Neural cell (in vitro differentiated cells): ENCODE results near the gene HS2ST1. TPM values are rescaled to one million over a fixed set of nuclear protein-coding genes. Genes with fewer than 3 reads are reported as not detected.

Source experiments
- H2AFZ ChIP-seq: fragments of 200-600, 300-800 bp; sonication (generic), shearing (Covaris generic); 2 replicates; pipeline ENCODE4 v1.6.0; 2014; ENCODE audit warnings: low read depth, mild to moderate bottlenecking, antibody characterized with exemption, low read length, moderate library complexity
- H3F3A ChIP-seq: fragments of 200-600 bp; shearing (Covaris generic); 2 replicates; pipeline ENCODE4 v1.6.1; 2016; ENCODE audit warnings: mild to moderate bottlenecking, moderate library complexity, mixed read lengths, antibody characterized with exemption, low read length; ENCODE audit not compliant: insufficient read depth, poor library complexity, severe bottlenecking
- H3K27ac ChIP-seq: fragments of 200-600, 300-800 bp; sonication (generic), shearing (Covaris generic); 2 replicates; pipeline ENCODE4 v1.5.1; 2014; ENCODE audit warnings: mild to moderate bottlenecking, low read length, moderate library complexity
- H3K27me3 ChIP-seq: fragments of 300-800, 200-600 bp; sonication (generic), shearing (Covaris generic); 2 replicates; pipeline ENCODE4 v1.6.0; 2014; ENCODE audit warnings: mild to moderate bottlenecking, low read depth, low read length, moderate library complexity; ENCODE audit not compliant: insufficient read depth
- H3K36me3 ChIP-seq: fragments of 300-800, 200-600 bp; sonication (generic), shearing (Covaris generic); 2 replicates; pipeline ENCODE4 v1.5.1; 2014; ENCODE audit warnings: mild to moderate bottlenecking, antibody characterized with exemption, low read length, moderate library complexity; ENCODE audit not compliant: insufficient read depth
- H3K4me2 ChIP-seq: fragments of 300-800, 200-600 bp; sonication (generic), shearing (Covaris generic); 2 replicates; pipeline ENCODE4 v1.6.0; 2014; ENCODE audit warnings: mild to moderate bottlenecking, low read length
- H3K4me3 ChIP-seq: fragments of 300-800, 200-600 bp; sonication (generic), shearing (Covaris generic); 2 replicates; pipeline ENCODE4 v1.5.1; 2014; ENCODE audit warnings: mild to moderate bottlenecking, low read length, moderate library complexity
- H3K79me2 ChIP-seq: fragments of 200-600 bp; shearing (Covaris generic); replicated peaks from 2 replicates; pipeline ENCODE4 v1.6.0; 2014; ENCODE audit warnings: mild to moderate bottlenecking, low read length, moderate library complexity; ENCODE audit not compliant: insufficient read depth
- H3K9ac ChIP-seq: fragments of 300-800, 200-600 bp; sonication (generic), shearing (Covaris generic); 2 replicates; pipeline ENCODE4 v1.6.1; 2016; ENCODE audit warnings: mild to moderate bottlenecking, low read length, mixed read lengths
- H3K9me2 ChIP-seq: fragments of 200-600 bp; shearing (Covaris generic); 2 replicates; pipeline ENCODE4 v1.6.1; 2016; ENCODE audit warnings: mild to moderate bottlenecking, low read length, mixed read lengths; ENCODE audit not compliant: insufficient read depth
- H3K9me3 ChIP-seq: fragments of 200-600, 300-800 bp; sonication (generic), shearing (Covaris generic); 2 replicates; pipeline ENCODE4 v1.6.1; 2016; ENCODE audit warnings: mild to moderate bottlenecking, mixed run types, low read length, moderate library complexity, mixed read lengths
- H4K20me1 ChIP-seq: fragments of 200-600 bp; shearing (Covaris generic); 2 replicates; pipeline ENCODE4 v1.6.1; 2016; ENCODE audit warnings: mild to moderate bottlenecking, mixed run types; ENCODE audit not compliant: insufficient read depth
- EP300 ChIP-seq: fragments of 450-650 bp; conservative IDR thresholded peaks from 2 replicates; pipeline ENCODE4 v1.6.1; 2014; ENCODE audit warnings: antibody characterized with exemption, mild to moderate bottlenecking, moderate library complexity; ENCODE audit not compliant: poor library complexity, severe bottlenecking
- EZH2 ChIP-seq: fragments of 200-600, 300-800 bp; shearing (Covaris generic), sonication (generic); IDR thresholded peaks from 2 replicates; pipeline ENCODE4 v1.6.1; 2014; ENCODE audit warnings: antibody characterized with exemption, low read length, borderline replicate concordance, mild to moderate bottlenecking; ENCODE audit not compliant: insufficient read depth, poor library complexity, severe bottlenecking
- MXI1 ChIP-seq: fragments of 450-650 bp; conservative IDR thresholded peaks from 2 replicates; pipeline ENCODE4 v1.6.1; 2014; ENCODE audit warnings: antibody characterized with exemption, mild to moderate bottlenecking; ENCODE audit not compliant: poor library complexity, severe bottlenecking
- POLR2AphosphoS5 ChIP-seq: IDR thresholded peaks from 2 replicates; pipeline ENCODE4 v1.6.1; 2012
- RAD21 ChIP-seq: fragments of 450-650 bp; conservative IDR thresholded peaks from 2 replicates; pipeline ENCODE4 v1.6.1; 2014; ENCODE audit warnings: antibody characterized with exemption, mild to moderate bottlenecking, moderate library complexity
- SMC3 ChIP-seq: fragments of 450-650 bp; conservative IDR thresholded peaks from 2 replicates; pipeline ENCODE4 v1.6.1; 2014; ENCODE audit warnings: antibody characterized with exemption, mild to moderate bottlenecking, moderate library complexity; ENCODE audit not compliant: poor library complexity
- TAF1 ChIP-seq: IDR thresholded peaks from 2 replicates; pipeline ENCODE4 v1.6.1; 2012; ENCODE audit warnings: low read depth
- polyA plus RNA-seq: library from polyadenylated mRNA; depleted of rRNA; stranded (reverse); fragments of >200 nt; gene quantifications from 2 replicates; pipeline ENCODE4 v1.2.3, GENCODE V29; 2014
- TF ChIP-seq, protein P1 (sequence below): fragments of 450-650 bp; IDR thresholded peaks from 2 replicates; pipeline ENCODE4 v1.5.1; 2014; ENCODE audit warnings: antibody characterized with exemption, mild to moderate bottlenecking, moderate library complexity; ENCODE audit not compliant: poor library complexity, severe bottlenecking
- TF ChIP-seq, protein P2 (sequence below): IDR thresholded peaks from 2 replicates; pipeline ENCODE4 v1.6.1; 2012; ENCODE audit warnings: borderline replicate concordance

The HS2ST1 gene
- polyA plus RNA-seq, 1 donor from 2014 or later: 24.7 TPM

DNA sequence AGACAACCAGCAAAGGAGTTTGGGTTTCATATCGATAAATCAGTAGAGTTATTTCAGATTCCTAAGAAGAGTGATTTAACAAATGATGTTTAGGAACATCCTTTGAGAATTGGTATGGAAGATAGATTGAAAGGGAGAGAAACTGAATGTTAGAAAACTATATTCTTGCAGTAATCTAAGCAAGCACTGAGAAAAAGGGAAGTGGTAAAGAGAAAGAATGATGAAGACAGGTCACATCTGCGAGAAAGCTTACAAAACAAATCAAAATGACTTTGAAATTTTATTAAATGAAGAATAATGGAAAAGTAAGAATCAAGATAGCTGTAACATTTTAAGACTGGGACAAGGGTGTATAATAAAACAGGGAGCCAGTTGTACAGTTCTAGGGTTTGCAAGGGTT is 177.0 kb downstream of the HS2ST1 start:
- Histone ChIP-seq H3K79me2 (no peaks in the 10 kb centered on the region), H3K27ac (no peak overlapping the region), H3K27me3 (no peaks in the 10 kb centered on the region), H3K36me3 (no peaks in the 10 kb centered on the region), H3K4me2 (no peak overlapping the region), H2AFZ (no peak overlapping the region), H3F3A (no peaks in the 10 kb centered on the region), H3K4me3 (no peak overlapping the region), H4K20me1 (no peaks in the 10 kb centered on the region), H3K9me3 (no peaks in the 10 kb centered on the region), H3K9me2 (no peaks in the 10 kb centered on the region), H3K9ac (no peak overlapping the region)
- no peak for TF ChIP-seq SMC3

DNA sequence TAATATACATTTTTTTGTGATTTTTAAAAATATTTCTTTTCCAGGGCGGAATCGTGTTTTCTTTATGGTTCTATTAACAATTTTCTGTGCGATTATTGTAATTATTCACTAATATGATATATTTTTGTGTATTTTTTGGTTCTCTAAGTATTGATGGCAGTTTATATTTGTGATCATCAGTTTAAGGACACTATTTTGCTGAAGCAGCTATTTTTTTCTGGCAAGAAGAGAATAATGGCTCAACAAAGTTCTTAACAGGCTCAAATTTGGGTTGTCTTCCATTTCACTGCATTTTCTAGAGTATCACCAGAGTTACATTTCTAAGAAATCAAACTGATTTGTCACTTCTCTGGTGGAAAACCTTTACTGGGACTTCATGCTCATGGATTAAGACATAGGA is 178.4 kb downstream of the HS2ST1 start:
- Histone ChIP-seq H3K9me3 (no peaks in the 10 kb centered on the region), H4K20me1 (no peaks in the 10 kb centered on the region), H3K4me2 (no peak overlapping the region), H3F3A (no peaks in the 10 kb centered on the region), H3K9me2 (no peaks in the 10 kb centered on the region), H3K9ac (no peak overlapping the region), H3K27ac (no peak overlapping the region), H3K79me2 (no peaks in the 10 kb centered on the region), H3K4me3 (no peak overlapping the region), H3K36me3 (no peaks in the 10 kb centered on the region), H2AFZ (no peak overlapping the region), H3K27me3 (no peaks in the 10 kb centered on the region)
- no peak for TF ChIP-seq POLR2AphosphoS5

DNA sequence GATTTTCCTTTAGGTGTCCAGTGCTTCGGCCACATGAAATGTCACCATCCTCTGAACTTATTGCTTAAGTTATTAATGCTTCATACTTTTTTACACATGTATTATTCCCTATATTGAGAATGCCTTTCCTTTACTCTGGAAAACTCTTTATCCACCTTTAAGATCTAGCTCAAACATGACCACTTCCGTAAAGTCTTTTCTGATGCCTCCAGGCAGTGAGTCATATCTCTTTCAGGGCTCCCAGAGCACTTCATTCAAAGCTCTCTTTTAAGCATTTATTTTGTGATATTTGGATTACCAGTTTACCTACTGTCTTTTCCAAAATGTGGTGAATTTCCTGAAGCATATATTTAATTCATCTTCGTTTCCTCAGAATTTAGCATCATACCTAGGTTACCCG is 178.9 kb downstream of the HS2ST1 start:
- no peak overlapping the region for H2AFZ ChIP-seq
- H3K4me3 ChIP-seq: no peak overlapping the region
- no peaks in the 10 kb centered on the region for H3K27me3 ChIP-seq
- H4K20me1 ChIP-seq: no peaks in the 10 kb centered on the region
- TF ChIP-seq SMC3 (no peak), TAF1 (no peak), POLR2AphosphoS5 (no peak), MXI1 (no peak), RAD21 (no peak), EP300 (no peak), EZH2 (no peak)
- TF ChIP-seq, protein P1, sequence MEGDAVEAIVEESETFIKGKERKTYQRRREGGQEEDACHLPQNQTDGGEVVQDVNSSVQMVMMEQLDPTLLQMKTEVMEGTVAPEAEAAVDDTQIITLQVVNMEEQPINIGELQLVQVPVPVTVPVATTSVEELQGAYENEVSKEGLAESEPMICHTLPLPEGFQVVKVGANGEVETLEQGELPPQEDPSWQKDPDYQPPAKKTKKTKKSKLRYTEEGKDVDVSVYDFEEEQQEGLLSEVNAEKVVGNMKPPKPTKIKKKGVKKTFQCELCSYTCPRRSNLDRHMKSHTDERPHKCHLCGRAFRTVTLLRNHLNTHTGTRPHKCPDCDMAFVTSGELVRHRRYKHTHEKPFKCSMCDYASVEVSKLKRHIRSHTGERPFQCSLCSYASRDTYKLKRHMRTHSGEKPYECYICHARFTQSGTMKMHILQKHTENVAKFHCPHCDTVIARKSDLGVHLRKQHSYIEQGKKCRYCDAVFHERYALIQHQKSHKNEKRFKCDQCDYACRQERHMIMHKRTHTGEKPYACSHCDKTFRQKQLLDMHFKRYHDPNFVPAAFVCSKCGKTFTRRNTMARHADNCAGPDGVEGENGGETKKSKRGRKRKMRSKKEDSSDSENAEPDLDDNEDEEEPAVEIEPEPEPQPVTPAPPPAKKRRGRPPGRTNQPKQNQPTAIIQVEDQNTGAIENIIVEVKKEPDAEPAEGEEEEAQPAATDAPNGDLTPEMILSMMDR: no peak
- TF ChIP-seq, protein P2, sequence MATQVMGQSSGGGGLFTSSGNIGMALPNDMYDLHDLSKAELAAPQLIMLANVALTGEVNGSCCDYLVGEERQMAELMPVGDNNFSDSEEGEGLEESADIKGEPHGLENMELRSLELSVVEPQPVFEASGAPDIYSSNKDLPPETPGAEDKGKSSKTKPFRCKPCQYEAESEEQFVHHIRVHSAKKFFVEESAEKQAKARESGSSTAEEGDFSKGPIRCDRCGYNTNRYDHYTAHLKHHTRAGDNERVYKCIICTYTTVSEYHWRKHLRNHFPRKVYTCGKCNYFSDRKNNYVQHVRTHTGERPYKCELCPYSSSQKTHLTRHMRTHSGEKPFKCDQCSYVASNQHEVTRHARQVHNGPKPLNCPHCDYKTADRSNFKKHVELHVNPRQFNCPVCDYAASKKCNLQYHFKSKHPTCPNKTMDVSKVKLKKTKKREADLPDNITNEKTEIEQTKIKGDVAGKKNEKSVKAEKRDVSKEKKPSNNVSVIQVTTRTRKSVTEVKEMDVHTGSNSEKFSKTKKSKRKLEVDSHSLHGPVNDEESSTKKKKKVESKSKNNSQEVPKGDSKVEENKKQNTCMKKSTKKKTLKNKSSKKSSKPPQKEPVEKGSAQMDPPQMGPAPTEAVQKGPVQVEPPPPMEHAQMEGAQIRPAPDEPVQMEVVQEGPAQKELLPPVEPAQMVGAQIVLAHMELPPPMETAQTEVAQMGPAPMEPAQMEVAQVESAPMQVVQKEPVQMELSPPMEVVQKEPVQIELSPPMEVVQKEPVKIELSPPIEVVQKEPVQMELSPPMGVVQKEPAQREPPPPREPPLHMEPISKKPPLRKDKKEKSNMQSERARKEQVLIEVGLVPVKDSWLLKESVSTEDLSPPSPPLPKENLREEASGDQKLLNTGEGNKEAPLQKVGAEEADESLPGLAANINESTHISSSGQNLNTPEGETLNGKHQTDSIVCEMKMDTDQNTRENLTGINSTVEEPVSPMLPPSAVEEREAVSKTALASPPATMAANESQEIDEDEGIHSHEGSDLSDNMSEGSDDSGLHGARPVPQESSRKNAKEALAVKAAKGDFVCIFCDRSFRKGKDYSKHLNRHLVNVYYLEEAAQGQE: no peak
- H3K27ac ChIP-seq: no peak overlapping the region
- no peaks in the 10 kb centered on the region for H3K9me3 ChIP-seq
- no peaks in the 10 kb centered on the region for H3K79me2 ChIP-seq
- no peak overlapping the region for H3K9ac ChIP-seq
- H3F3A ChIP-seq: no peaks in the 10 kb centered on the region
- no peak overlapping the region for H3K4me2 ChIP-seq
- no peaks in the 10 kb centered on the region for H3K36me3 ChIP-seq
- H3K9me2 ChIP-seq: no peaks in the 10 kb centered on the region
